ENCODE measurements around the gene SLC7A8.

Gene SLC7A8

GRCh38 chr14:23093991-23094665 lies 89.3 kb downstream of the SLC7A8 start:
- DNase-seq (ENCODE audit: low spot score), result no peak

GRCh38 chr14:23093526-23093925 lies 89.9 kb downstream of the SLC7A8 start:
- DNase-seq (ENCODE audit: low spot score), result no peak

DNA sequence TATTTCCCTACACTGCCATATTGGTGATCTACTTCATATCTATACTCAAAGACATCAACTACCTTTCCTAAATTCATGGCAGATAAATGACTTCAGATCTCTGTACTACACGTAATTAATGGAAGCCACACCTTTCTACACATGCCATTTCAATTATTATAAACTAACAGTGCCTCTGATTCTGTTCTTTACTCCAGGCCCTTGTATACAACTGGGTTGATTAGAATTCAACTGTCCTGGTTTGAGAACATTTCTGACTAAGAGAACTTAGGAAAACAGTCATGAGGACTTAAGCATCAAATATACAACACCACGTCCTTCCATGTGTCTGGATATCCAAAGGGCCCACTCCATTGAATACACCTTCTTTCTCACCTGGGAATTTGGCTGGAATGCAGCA lies 90.4 kb downstream of the SLC7A8 start:
- no peak for DNase-seq (ENCODE audit: low spot score)

GRCh38 chr14:23091294-23092225 lies 91.9 kb downstream of the SLC7A8 start:
- no peak for DNase-seq (ENCODE audit: low spot score)

DNA sequence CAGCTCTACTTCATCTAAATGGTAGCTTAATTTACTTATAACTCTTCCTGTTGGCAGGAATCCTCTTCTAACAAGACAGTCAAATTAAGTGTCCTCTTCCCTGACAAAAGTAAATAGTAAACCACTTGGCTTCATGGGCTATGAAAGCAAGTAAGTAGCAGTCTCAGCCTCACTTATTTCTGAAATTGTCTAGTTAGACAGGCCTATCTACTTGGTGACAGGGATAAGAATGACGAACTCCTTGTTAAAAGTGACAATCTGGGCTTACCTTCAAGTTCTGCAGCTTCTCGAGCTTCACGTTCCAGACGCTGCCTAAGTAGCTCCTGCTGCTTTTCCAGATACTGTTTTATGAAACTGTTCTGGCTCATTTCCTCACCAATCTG lies 93.2 kb downstream of the SLC7A8 start:
- no peak for DNase-seq (ENCODE audit: low spot score)

DNA sequence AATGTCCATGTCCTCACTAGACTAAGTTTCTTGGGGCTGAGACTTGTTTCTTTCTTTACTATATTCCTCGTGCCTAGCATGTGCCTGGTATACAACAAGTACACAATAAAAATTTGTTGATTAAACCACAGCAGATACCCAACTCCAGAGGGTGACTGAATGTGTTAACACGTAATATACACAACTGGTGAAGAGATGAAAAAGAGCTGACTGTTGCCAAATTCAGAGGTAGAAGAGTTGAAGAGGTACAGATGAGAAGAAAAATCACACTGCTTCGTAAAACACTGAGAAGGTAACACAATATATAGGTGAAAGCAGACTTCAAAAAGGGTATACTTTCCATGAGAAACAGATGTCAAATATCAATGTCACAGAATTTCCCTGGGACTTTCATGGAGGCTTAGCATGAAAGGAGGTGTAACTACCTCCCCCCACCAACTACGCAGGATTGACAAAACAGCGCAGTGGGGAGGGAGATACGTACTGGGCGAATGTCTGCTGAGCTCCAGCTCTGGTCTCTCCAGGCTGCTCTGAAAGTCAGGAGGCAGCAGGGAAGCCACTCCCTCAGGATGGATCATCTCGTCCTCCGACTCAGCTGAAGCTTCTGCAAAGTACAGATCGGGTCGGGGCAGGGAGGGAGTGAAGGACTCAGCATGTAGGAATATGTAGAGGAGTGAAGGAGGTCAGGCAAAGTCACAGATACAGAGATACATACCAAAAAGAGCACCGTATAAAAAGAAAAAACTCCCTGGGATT lies 93.8 kb downstream of the SLC7A8 start:
- DNase-seq (ENCODE audit: low spot score), result no peak

DNA sequence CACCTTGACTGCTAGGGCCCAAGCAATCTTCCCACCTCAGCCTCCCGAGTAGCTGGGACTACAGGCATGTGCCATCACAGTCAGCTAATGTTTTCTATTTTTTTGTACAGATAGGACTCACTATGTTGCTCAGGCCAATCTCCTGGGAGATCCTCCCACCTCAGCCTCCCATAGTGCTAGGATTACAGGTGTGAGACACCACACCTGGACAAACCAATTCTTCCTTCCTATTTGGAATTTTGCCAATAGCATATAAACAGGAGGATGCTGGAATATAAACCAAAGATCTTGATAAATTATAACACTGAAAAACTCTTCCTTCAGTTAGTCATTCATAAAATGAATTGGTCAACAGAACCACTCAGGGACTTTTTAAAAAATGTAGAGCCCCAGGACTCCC lies 96.9 kb downstream of the SLC7A8 start:
- DNase-seq (ENCODE audit: low spot score), result no peak

GRCh38 chr14:23085458-23085857 lies 98.0 kb downstream of the SLC7A8 start:
- no peak for DNase-seq (ENCODE audit: low spot score)

DNA sequence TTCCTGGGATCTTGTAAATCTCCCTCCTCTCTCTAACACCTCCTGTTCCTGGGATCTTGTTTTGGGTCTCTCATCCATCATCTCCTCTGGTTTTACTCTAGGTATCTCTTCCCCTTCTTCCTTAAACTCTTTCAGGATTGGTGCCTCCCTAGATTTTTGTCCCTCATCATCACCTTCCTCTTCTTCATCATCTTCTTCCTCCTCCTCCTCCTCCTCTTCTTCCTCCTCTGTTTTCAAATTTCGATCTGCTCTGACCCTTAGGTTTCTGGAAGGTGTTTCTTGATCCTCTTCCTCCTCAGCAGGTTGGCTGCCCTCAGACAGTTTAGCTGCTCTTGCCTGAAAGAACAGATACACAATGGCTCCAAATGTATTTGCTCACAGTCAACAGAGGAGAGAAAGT lies 103.0 kb downstream of the SLC7A8 start:
- DNase-seq (ENCODE audit: low spot score), result no peak

DNA sequence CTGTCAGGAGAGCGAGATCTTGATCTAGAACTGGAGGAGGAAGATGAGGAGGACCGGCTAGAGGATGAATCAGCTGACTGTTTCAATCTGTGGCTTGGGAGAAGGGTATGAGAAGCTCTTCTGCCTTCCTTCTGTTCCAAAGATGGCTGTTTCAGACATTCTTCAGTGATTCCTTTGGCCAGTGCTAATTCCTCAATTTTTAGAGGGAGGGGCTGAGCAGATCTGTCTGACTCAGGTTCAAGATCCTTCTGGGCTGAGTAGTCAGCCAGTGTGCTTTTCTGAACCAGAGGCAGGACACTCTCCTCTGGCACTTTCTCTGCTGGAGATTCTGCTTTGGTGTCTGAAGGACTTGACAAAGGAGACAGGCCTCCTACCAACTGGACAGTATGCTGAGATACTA lies 103.7 kb downstream of the SLC7A8 start:
- no peak for DNase-seq (ENCODE audit: low spot score)

DNA sequence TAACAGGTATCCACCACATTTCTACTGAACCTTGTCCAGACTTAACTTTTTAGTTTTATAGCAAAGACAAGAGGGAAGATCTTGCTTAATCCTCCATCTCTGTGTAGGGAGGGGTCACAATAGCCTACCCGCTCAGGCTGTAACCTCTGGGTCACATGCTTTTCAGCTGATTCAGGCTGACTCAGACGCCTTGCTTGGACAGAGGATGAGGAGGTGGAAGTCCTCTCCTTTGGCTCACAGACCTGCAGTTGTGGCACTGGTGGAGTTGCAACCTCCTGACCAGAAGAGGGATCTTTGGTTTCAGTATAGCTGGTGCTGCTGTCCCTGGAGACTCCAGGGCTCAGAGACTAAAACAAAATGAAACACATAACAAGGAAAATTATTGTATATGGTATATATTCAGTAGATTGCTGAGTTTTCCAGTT lies 104.8 kb downstream of the SLC7A8 start:
- DNase-seq (ENCODE audit: low spot score), result peak; percentile 65

DNA sequence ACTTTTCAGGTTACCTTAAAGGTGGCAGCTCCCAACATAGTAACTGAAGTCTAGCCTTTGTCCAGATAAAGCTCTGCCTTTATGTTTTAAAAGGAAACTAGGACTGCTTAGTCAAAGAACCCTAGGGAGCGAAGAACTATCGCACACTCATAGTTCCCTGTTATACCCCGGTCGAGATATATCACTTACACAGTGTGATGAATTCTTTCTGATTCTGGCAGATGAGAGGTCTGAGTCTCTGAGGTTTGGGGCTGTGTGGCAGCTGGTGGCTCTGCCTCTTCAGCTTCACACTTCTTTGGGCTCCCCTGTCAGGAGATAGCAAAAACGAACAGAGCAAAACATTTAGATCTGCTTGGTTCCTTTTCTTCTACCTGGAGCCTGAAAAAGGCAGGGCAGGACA lies 105.5 kb downstream of the SLC7A8 start:
- no peak for DNase-seq (ENCODE audit: low spot score)

- peak; percentile 71 for DNase-seq (ENCODE audit: low spot score)
Observed at GRCh38 chr14:23076785-23077408, 106.6 kb downstream of the SLC7A8 start.
